NOMO-1 treated with DMSO at 0.1 percent for 48 hours (cell line): ENCODE data around the gene MAST4.

ENCODE experiments used
- DNase-seq: peaks from one replicate; lab custom pipeline; 2025; ENCODE audit not compliant: unreplicated experiment; lab: John Stamatoyannopoulos, UW

The MAST4 gene

DNA sequence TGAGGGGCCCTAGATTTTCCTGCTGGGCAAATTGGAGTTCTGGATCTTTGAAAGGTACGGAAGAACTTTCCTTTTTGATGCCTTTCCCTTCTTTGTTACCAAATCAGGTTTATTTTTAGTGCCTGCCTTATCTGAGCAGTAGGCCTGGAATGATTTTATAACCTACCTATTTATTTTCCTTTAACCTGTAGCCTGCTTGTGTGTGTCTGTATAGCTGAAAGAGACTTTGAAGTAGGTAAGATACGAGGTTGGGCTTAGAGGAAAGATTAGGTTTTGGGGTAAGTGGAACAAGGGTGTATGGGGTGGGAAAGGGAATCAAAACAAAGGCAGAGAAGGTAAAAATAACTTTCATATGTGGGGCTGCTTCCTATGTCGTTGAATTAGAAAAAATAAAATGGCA lies 389.2 kb downstream of the MAST4 start:
- no peak for DNase-seq

DNA sequence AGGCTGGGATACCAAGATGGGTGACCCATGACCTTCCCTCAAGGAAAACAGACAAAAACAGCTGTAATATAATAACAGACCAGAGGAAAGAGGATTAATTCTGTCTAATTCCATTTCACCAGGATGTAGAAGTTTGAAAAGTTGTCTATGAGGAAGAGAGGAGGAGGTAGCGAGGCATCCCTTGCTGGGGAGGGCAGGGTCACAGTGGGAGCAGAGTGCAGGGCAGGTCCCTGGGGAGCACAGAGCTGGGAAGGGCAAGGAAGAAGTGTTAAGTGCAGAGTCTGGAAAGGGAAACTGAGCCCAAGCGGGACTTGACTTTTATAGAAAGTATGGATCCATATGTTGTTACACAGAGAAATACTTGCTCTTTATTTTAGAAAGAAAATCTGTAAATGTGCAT lies 389.8 kb downstream of the MAST4 start:
- no peak for DNase-seq

DNA sequence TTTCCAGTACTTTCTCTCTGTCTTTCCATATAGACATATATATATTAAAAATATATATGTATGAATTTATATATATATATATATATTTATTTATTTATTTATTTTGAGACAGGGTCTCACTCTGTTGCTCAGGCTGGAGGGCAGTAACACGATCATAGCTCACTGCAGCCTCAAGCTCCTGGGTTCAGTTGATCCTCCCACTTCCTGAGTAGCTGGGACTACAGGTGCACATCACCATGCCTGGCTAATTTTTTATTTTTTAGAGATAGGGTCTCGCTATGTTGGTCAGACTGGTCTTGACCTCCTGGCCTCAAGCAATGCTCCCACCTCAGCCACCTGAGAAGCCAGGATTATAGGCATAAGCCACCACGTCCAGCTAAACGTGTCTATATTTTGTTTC lies 390.3 kb downstream of the MAST4 start:
- DNase-seq, result no peak

- no peak for DNase-seq
Measured at GRCh38 chr5:66987126-66987525, 390.9 kb downstream of the MAST4 start.

DNA sequence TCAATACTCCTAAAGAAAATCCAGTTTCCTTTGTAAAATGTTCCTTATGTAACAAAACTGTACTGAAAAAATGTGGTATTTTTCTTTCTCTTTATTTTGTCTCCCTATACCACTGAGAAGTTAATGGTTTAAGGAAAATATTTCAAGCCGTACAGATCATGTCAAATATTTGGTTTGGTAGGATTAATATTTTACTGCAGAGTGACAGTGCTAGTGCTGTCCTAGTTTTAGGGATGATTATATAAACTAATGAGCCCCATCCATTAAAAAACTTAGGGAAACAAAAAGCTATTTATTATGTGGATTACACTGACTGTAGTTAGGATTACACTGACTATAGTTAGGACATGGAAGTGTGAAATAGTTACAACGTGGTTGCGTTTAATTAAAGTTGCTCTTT lies 391.3 kb downstream of the MAST4 start:
- no peak for DNase-seq

- peak; percentile 64 for DNase-seq
Measured at GRCh38 chr5:66987949-66988838, 392.0 kb downstream of the MAST4 start.

DNA sequence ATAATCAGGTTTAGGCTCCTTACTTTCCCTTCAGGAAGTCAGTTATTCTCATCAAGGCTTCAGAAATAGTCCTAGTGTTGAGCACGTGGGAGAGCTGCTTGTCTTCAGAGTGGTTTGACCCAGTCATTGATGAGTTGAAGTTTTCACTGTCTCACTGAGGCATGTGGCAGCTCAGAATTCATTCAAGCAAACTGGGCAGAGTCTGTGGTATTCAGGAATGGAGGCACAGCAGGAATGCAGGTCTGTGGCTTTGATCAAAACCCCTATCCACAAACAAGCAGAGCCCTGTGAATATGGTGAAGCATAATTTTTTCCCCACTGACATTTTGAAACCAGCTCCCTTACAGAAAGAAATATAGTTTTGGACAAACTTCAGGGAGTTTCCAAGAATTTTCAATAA lies 393.1 kb downstream of the MAST4 start:
- DNase-seq, result no peak

DNA sequence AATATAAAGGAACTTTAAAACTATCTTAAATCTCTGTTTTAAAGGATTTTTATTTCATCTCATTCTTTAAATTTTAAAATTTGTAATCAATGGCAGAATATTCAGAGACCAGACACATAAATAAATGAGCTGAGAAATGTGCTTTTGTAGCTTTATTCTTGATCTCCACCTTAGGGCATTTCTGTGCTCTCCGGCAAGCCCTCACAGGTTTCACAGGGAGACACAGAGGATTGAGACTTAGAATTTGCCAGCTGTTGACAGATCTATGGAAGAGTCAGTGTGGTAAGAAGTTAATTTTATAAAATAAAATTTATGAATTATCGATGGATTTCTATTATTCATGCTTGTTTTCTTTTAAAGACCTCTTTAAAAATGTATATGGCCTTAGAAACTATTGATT lies 393.6 kb downstream of the MAST4 start:
- no peak for DNase-seq

DNA sequence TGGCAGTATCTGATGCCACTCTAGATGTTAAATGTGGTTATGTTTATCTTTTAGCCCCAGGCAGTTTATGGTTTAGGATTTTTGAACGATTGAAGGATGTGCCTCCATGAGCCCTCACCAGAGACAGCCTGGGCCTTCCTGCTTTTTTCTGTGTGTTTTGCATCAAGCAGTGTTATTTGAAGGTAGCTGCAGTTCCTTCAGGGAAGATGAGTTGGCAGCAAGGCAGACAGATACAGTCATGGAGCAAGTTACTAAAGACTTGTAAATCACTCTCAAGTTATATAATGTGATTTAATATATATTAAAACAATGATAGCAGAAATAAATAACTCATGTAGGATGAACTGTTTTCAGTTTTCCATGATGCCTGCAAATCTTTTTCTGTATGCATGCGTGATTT lies 395.6 kb downstream of the MAST4 start:
- no peak for DNase-seq

GRCh38 chr5:66992547-66992946 lies 396.4 kb downstream of the MAST4 start:
- DNase-seq, result peak; percentile 95

DNA sequence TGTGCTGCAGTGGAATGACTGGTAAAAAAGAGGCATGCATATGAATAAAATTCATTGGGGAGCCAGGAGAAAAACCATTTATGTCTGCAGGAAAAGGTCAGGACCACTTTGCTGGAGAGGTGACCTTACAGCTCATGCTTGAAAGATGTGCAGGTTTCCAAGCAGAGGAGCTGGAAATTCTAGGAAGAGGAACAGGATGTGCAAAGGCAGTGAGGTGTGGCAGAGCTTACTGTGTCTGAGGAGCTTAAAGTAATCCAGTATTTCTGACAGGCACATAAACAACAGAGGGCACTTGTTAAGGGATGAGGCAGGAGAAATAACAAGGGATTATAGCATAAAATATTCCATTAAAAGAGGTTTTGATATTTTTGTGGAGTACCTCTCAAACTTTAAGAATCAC lies 397.3 kb downstream of the MAST4 start:
- DNase-seq, result no peak

GRCh38 chr5:66993882-66994281 lies 397.7 kb downstream of the MAST4 start:
- no peak for DNase-seq

DNA sequence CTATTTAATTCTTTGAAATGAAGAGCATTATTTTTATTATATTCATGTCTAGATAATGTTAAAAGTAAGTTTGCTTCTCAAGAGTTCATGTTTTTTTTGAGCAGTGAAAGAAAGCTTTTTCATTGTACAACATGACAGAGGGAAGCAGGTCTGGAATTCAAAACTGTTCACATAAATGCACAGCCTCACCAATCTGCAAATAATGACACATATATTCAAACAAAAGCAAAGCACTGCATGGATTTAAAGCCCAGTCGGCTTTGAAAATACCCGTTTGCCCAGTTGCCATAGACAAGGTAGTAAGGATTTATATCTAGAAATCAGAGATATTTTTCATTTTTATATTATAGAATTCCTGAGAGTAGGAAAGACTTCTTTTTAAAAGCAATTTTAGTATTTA lies 398.6 kb downstream of the MAST4 start:
- DNase-seq, result no peak

DNA sequence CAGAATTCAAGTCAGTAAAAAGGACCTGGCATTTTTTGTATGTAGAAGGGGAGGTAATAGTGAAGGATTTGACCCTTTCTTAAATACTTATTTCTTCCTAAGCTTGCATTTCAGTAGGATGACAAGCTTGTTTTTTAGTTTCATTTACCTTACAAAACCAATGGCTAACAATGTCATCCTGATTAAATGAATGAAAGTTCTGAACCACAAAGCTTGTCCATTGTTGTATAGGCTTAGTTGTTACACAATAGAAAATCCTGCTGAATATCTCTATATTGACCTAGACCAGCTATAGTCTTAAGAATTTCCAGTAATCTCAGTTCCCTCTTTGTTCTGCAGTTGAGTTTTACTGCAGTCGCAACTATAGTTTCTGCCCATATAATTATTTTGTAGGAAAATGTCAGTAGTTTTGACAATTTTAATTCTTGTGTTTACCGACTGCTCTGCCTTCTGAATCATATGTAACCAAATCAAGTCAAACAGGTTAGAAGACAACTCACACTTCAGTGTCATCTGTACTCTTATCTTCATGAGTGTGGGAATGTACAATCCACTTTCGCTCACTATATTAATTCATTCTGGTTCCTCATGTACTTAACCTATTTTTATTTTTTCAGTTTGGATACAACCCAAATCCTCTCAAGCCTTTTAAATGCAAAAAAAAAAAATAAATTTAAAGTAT lies 404.7 kb downstream of the MAST4 start:
- peak; percentile 17 for DNase-seq

GRCh38 chr5:67002832-67003684 lies 406.9 kb downstream of the MAST4 start:
- no peak for DNase-seq

- DNase-seq, result no peak
Measured at GRCh38 chr5:67003685-67003934, 407.4 kb downstream of the MAST4 start.

DNA sequence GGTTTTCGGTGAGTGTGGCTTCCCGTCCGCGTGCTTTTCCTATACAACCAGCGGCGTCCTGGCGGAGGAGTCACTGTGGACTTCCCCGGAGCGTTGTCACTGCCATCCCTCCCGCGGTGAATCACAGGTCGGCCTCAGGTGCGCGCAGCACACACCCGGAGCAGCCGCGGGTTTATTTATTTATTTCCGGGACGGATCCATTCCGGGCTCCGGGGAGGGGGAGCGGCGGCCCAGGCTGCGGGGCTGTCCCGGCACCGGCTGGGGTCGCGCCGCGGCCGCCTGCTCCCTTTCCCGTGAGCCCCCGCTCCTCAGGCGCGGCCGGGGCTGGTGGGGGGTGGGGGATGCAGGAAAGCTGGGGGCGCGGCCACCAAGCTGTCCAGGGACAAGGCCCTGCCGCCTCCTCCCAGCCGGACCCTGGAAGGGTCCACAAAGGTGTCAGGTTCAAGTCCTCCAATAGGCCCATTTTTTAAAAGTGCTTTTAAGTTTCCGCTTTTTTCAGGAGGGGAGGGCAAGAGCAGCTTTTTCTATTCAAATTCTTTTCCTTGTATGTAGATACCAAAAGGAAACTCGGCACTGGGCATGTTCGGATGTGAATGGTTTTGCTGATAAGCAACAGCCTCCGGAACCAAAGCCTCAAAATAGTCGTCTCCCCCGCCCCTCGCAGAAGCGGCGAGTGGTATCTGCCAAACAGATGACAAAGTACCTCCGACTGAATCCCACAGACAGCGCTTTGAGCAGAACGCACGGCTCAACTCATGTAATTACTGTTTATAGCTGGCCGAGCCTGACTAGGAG lies 407.9 kb downstream of the MAST4 start:
- DNase-seq, result peak; percentile 68

- DNase-seq, result no peak
Measured at GRCh38 chr5:67004730-67005350, 408.6 kb downstream of the MAST4 start.

- no peak for DNase-seq
Measured at GRCh38 chr5:67005737-67006499, 409.7 kb downstream of the MAST4 start.

- no peak for DNase-seq
Measured at GRCh38 chr5:67006500-67006848, 410.3 kb downstream of the MAST4 start.
